HepG2 (cell line): ENCODE results near the gene ADGRF5. TPM values are rescaled to one million over a fixed set of nuclear protein-coding genes. Genes with fewer than 3 reads are reported as not detected.

Source experiments
- ATAC-seq: fragments of 200-7000 bp; cut with Tn5 transposase; 3 replicates; pipeline ENCODE4 v1.9.1; 2020; ENCODE audit warnings: mild to moderate bottlenecking, moderate library complexity
- BruUV-seq: library from RNA; stranded (reverse); fragments of 400-500 nt; replicated peaks from 2 replicates; lab custom pipeline; 2021; lab: Mats Ljungman, UMichigan
- CTCF ChIA-PET: fragments of 300-600 bp; formaldehyde crosslinking; extraction: SDS; loops from one replicate; lab custom pipeline; 2021; ENCODE audit warnings: low total read pairs, inconsistent platforms, low intra/inter-chr PET ratio; lab: Yijun Ruan, JAX
- POLR2A ChIA-PET: fragments of 350-600 bp; sonication (Branson Sonifier 250); formaldehyde crosslinking; loops from one replicate; lab custom pipeline; 2020; ENCODE audit warnings: antibody characterized with exemption, inconsistent platforms; lab: Yijun Ruan, JAX
- DNase-seq: peaks from one replicate; pipeline ENCODE4 v3.0.0-alpha.2; 2015; ENCODE audit warnings: low spot score
- FAIRE-seq: peaks from 3 replicates; lab custom pipeline; 2011; peaks lifted over from hg19 to GRCh38; lab: Jason Lieb, UNC
- H2AFZ ChIP-seq: one replicate; pipeline ENCODE4 v1.6.1; 2011; ENCODE audit warnings: low read length, inconsistent platforms
- H3K27ac ChIP-seq: fragments of 300-600 bp; 3 replicates; pipeline ENCODE4 v1.8.0; 2011; ENCODE audit warnings: mixed run types, mild to moderate bottlenecking, mixed read lengths, low read length, inconsistent platforms; ENCODE audit not compliant: insufficient read depth; ENCODE audit errors: extremely low read length
- H3K27me3 ChIP-seq, 2 experiments: fragments of 200-600 bp in 1 of 2; 2 replicates in 1 of 2; 3 replicates in 1 of 2; pipeline versions ENCODE4 v1.6.0 to v1.8.0; 2011; ENCODE audit warnings: low read length in 2 of 2, mild to moderate bottlenecking in 2 of 2, moderate library complexity in 2 of 2, inconsistent platforms in 1 of 2; ENCODE audit not compliant: insufficient read depth in 2 of 2, control insufficient read depth in 1 of 2
- H3K36me3 ChIP-seq, 2 experiments: fragments of 200-600 bp in 1 of 2; replicated peaks in 1 of 2; 2 replicates in 1 of 2; 3 replicates in 1 of 2; pipeline versions ENCODE4 v1.5.1 to v1.8.0; 2011; ENCODE audit warnings: low read length in 2 of 2, inconsistent platforms in 1 of 2; ENCODE audit not compliant: insufficient read depth in 2 of 2, control insufficient read depth in 1 of 2
- H3K4me1 ChIP-seq: 2 replicates; pipeline ENCODE4 v1.5.1; 2012; ENCODE audit warnings: low read length, inconsistent platforms; ENCODE audit not compliant: insufficient read depth
- H3K4me2 ChIP-seq: 2 replicates; pipeline ENCODE4 v1.6.0; 2011; ENCODE audit warnings: low read depth, low read length, inconsistent platforms
- H3K4me3 ChIP-seq, 3 experiments: fragments of 200-600 bp in 1 of 3; sonication (generic), shearing (Covaris generic) in 1 of 3; replicated peaks in 1 of 3; 2 replicates each; pipeline ENCODE4 v1.5.1; 2011 to 2016; ENCODE audit warnings: low read length in 3 of 3, inconsistent platforms in 2 of 3, low read depth in 2 of 3, mild to moderate bottlenecking in 2 of 3, control low read depth in 1 of 3, mixed read lengths in 1 of 3; ENCODE audit not compliant: insufficient read depth in 1 of 3
- H3K79me2 ChIP-seq: one replicate; pipeline ENCODE4 v1.6.1; 2011; ENCODE audit warnings: low read length, inconsistent platforms; ENCODE audit not compliant: insufficient read depth
- H3K9ac ChIP-seq: 2 replicates; pipeline ENCODE4 v1.6.0; 2011; ENCODE audit warnings: mild to moderate bottlenecking, low read depth, low read length, inconsistent platforms; ENCODE audit not compliant: insufficient read depth
- H3K9me3 ChIP-seq: 2 replicates; pipeline ENCODE4 v1.5.1; 2012; ENCODE audit warnings: mild to moderate bottlenecking, low read length
- H4K20me1 ChIP-seq: 2 replicates; pipeline ENCODE4 v1.6.0; 2011; ENCODE audit warnings: inconsistent platforms, mild to moderate bottlenecking, low read length, moderate library complexity; ENCODE audit not compliant: insufficient read depth
- AGO1 ChIP-seq: fragments of 200-400 bp; formaldehyde crosslinking; IDR thresholded peaks from 2 replicates; pipeline ENCODE4 v1.6.1; 2017; ENCODE audit warnings: mild to moderate bottlenecking, low read depth, low read length, moderate library complexity; ENCODE audit not compliant: poor library complexity, severe bottlenecking
- CEBPB ChIP-seq: IDR thresholded peaks from 2 replicates; pipeline ENCODE4 v1.6.1; 2011; ENCODE audit warnings: low read depth, low read length, improper control_type of control experiment, borderline replicate concordance
- CEBPG ChIP-seq: IDR thresholded peaks from 2 replicates; pipeline ENCODE4 v1.6.1; 2016
- CSRNP1 ChIP-seq: sonication (generic); formaldehyde crosslinking; IDR thresholded peaks from 2 replicates; pipeline ENCODE4 v1.8.1; 2023; ENCODE audit warnings: mild to moderate bottlenecking, missing genetic modification reagents
- FOSL2 ChIP-seq: sonication (generic); formaldehyde crosslinking; IDR thresholded peaks from 2 replicates; pipeline ENCODE4 v1.4.0; 2020; ENCODE audit warnings: missing genetic modification reagents
- MEIS2 ChIP-seq: sonication (generic); formaldehyde crosslinking; IDR thresholded peaks from 2 replicates; pipeline ENCODE4 v1.9.0; 2021; ENCODE audit warnings: mild to moderate bottlenecking, missing genetic modification reagents
- MLLT10 ChIP-seq: sonication (generic); formaldehyde crosslinking; IDR thresholded peaks from 2 replicates; pipeline ENCODE4 v1.4.0; 2020; ENCODE audit warnings: missing genetic modification reagents
- PRMT3 ChIP-seq: sonication (generic); formaldehyde crosslinking; IDR thresholded peaks from 2 replicates; pipeline ENCODE4 v1.8.1; 2022; ENCODE audit warnings: low read depth, mild to moderate bottlenecking, moderate library complexity, missing genetic modification reagents, borderline replicate concordance
- TEAD3 ChIP-seq: optimal IDR thresholded peaks from 2 replicates; pipeline ENCODE3; 2016; ENCODE audit warnings: borderline replicate concordance
- ZKSCAN5 ChIP-seq: sonication (generic); formaldehyde crosslinking; IDR thresholded peaks from 2 replicates; pipeline ENCODE4 v1.5.1; 2020; ENCODE audit warnings: mild to moderate bottlenecking, missing genetic modification reagents
- ZNF124 ChIP-seq: sonication (generic); formaldehyde crosslinking; IDR thresholded peaks from 2 replicates; pipeline ENCODE4 v1.4.0; 2020; ENCODE audit warnings: missing genetic modification reagents
- ZNF296 ChIP-seq: sonication (generic); formaldehyde crosslinking; conservative IDR thresholded peaks from 2 replicates; pipeline ENCODE4 v1.5.0; 2020; ENCODE audit warnings: mild to moderate bottlenecking, missing genetic modification reagents
- ZNF564 ChIP-seq: sonication (generic); formaldehyde crosslinking; IDR thresholded peaks from 2 replicates; pipeline ENCODE4 v1.8.1; 2023; ENCODE audit warnings: mild to moderate bottlenecking, missing genetic modification reagents
- ZNF570 ChIP-seq: sonication (generic); formaldehyde crosslinking; IDR thresholded peaks from 2 replicates; pipeline ENCODE4 v1.4.0; 2020; ENCODE audit warnings: mild to moderate bottlenecking, missing genetic modification reagents, borderline replicate concordance
- ZNF710 ChIP-seq: sonication (generic); formaldehyde crosslinking; IDR thresholded peaks from 2 replicates; pipeline ENCODE4 v1.5.0; 2020; ENCODE audit warnings: mild to moderate bottlenecking, missing genetic modification reagents, borderline replicate concordance
- ZNF883 ChIP-seq: sonication (generic); formaldehyde crosslinking; IDR thresholded peaks from 2 replicates; pipeline ENCODE4 v1.5.1; 2020; ENCODE audit warnings: mild to moderate bottlenecking, missing genetic modification reagents; ENCODE audit errors: not compliant biosample characterization
- WGBS: methylation state at CpG from one replicate; pipeline ENCODE4 v1.1.6; 2017; ENCODE audit warnings: low lambda C conversion rate; 5-methylcytosine and 5-hydroxymethylcytosine counted together
- in situ Hi-C: cut with HindIII; loops from 2 replicates; pipeline ENCODE4 v1.10.0; 2017; ENCODE audit warnings: low pct_unique_long_range_greater_than_20kb; ENCODE audit not compliant: extremely low pct_ligation_motif_present
- intact Hi-C: fragments of 100-400 bp; cut with micrococcal nuclease; formaldehyde crosslinking; loops from one replicate; pipeline ENCODE4 v1.10.0; 2022; ENCODE audit not compliant: unreplicated experiment
- polyA plus RNA-seq, 8 experiments: library from polyadenylated mRNA; depleted of rRNA in 3 of 8; stranded (reverse) in 7 of 8; unstranded in 1 of 8; fragments of >200 nt; fragmentation: Illumina TruSeq in 4 of 8; extraction: Trizol in 4 of 8; gene quantifications; 2 replicates each; pipeline versions ENCODE4 v1.2.1 to v1.2.3, GENCODE V29; 2011 to 2016; ENCODE audit warnings: low read depth in 4 of 8, missing spikeins in 1 of 8, mixed read lengths in 1 of 8; ENCODE audit not compliant: insufficient read depth in 1 of 8
- total RNA-seq, 5 experiments: library from RNA; depleted of rRNA; stranded (reverse); fragments of >200 nt; fragmentation: Illumina TruSeq; extraction: Trizol; gene quantifications; 2 replicates each; pipeline ENCODE4 v1.2.3, GENCODE V29; 2016; ENCODE audit warnings: low read depth in 1 of 5

The ADGRF5 gene
- total and polyA plus RNA-seq, 2 of the 13 experiments (the other 11 are each of a cell fraction or from before 2014, with no cell fraction given): not detected

GRCh38 chr6:46925563-46926253, 4.0 kb upstream of the ADGRF5 start:
- no peak overlapping the region for H3K4me3 ChIP-seq
- no peak overlapping the region for H3K4me2 ChIP-seq
- TF ChIP-seq ZNF296 (CRISPR knock-in tag) (no peak), CEBPB (peak; percentile 51; the same call in 1 of the 2 replicates), ZKSCAN5 (CRISPR knock-in tag) (no peak), CEBPG (peak; percentile 57), PRMT3 (no peak), ZNF564 (CRISPR knock-in tag) (no peak), ZNF710 (CRISPR knock-in tag) (no peak), CSRNP1 (CRISPR knock-in tag) (no peak), ZNF883 (CRISPR knock-in tag) (no peak), ZNF570 (CRISPR knock-in tag) (no peak), FOSL2 (CRISPR knock-in tag) (peak; percentile 66), MEIS2 (CRISPR knock-in tag) (no peak), AGO1 (no peak), TEAD3 (peak; percentile 68), ZNF124 (CRISPR knock-in tag) (no peak), MLLT10 (no peak)
- TF ChIP-seq, all 625 proteins: peak for 4
- WGBS: 4% methylated on average over 6 of the region's 6 CpGs
- no peaks in the 10 kb centered on the region for H3K79me2 ChIP-seq
- POLR2A ChIA-PET: no interaction called here
- H3K27ac ChIP-seq: no peak overlapping the region
- DNase-seq (peak; percentile 13), ATAC-seq (peak; percentile 28; the same call in 1 of the 3 replicates), FAIRE-seq (no peak)
- H3K9me3 ChIP-seq: no peaks in the 10 kb centered on the region
- BruUV-seq: no TSS peak
- no peaks in the 10 kb centered on the region for H3K36me3 ChIP-seq
- H2AFZ ChIP-seq: no peak overlapping the region
- H3K27me3 ChIP-seq: peaks cover 2 to 36% of the 10 kb centered on the region in 2 experiments
- H3K4me1 ChIP-seq: no peaks in the 10 kb centered on the region
- H3K9ac ChIP-seq: no peak overlapping the region
- in situ Hi-C loops: no loop called here
- no peaks in the 10 kb centered on the region for H4K20me1 ChIP-seq
- CTCF ChIA-PET: no interaction called here
- intact Hi-C loops: no loop called here
